ENCODE data around the gene VTI1A.

GRCh38 chr10:112402917-112403316, 44.1 kb upstream of the VTI1A start:
- no peak for TF ChIP-seq POLR2A (IDR thresholded peaks at IDR 0.05)
- TF ChIP-seq CTCF (IDR thresholded peaks at IDR 0.05) = no peak

Measured in ovary (tissue), 3 donors.